BJ (cell line): ENCODE results near the gene UBIAD1. TPM values are rescaled to one million over a fixed set of nuclear protein-coding genes. Genes with fewer than 3 reads are reported as not detected.

Experiments used
- CTCF ChIA-PET: fragments of 350-600 bp; formaldehyde crosslinking; extraction: SDS; loops from one replicate; lab custom pipeline; 2021; ENCODE audit warnings: antibody characterized with exemption, inconsistent platforms; lab: Yijun Ruan, JAX
- POLR2A ChIA-PET: fragments of 300-600 bp; sonication (Branson Sonifier 250); formaldehyde crosslinking; extraction: SDS; loops from one replicate; lab custom pipeline; 2021; ENCODE audit warnings: antibody characterized with exemption; lab: Charles Lee
- DNase-seq: peaks from one replicate; pipeline ENCODE4 v3.0.0-alpha.2; 2011; ENCODE audit warnings: low read depth
- H3K27me3 ChIP-seq: 2 replicates; pipeline ENCODE4 v1.6.0; 2011; ENCODE audit warnings: low read length; ENCODE audit not compliant: control insufficient read depth, insufficient read depth
- H3K36me3 ChIP-seq: 2 replicates; pipeline ENCODE4 v1.5.1; 2011; ENCODE audit warnings: low read length; ENCODE audit not compliant: control insufficient read depth, insufficient read depth
- H3K4me3 ChIP-seq: 2 replicates; pipeline ENCODE4 v1.5.1; 2011; ENCODE audit warnings: low read depth, mild to moderate bottlenecking, control low read depth, low read length
- CTCF ChIP-seq: IDR thresholded peaks from 2 replicates; pipeline ENCODE4 v1.5.1; 2011; ENCODE audit warnings: low read depth, mild to moderate bottlenecking, control low read depth, inconsistent platforms, low read length, moderate library complexity; ENCODE audit not compliant: insufficient read depth
- polyA plus RNA-seq: library from polyadenylated mRNA; depleted of rRNA; stranded (reverse); fragments of >200 nt; gene quantifications from 2 replicates; pipeline ENCODE4 v1.2.3, GENCODE V29; 2011

UBIAD1 gene
- polyA plus RNA-seq, 1 experiment, result 16.6 TPM

GRCh38 chr1:11331036-11331944, 58.3 kb downstream of the UBIAD1 start:
- Histone ChIP-seq H3K36me3 (no peaks in the 10 kb centered on the region), H3K27me3 (no peaks in the 10 kb centered on the region), H3K4me3 (no peak overlapping the region)
- TF ChIP-seq CTCF, result no peak
- DNase-seq, result no peak
- ChIA-PET POLR2A (no interaction called here), CTCF (interaction anchor here (0.9 kb wide), 1 partner anchor 314 kb away, joined by 5 read pairs; no protein-coding TSS in a partner anchor)

- TF ChIP-seq CTCF, result no peak
- DNase-seq, result no peak
- Histone ChIP-seq H3K4me3 (no peak overlapping the region), H3K27me3 (no peaks in the 10 kb centered on the region), H3K36me3 (no peaks in the 10 kb centered on the region)
- CTCF ChIA-PET, result no interaction called here
- POLR2A ChIA-PET, result no interaction called here
Observed at GRCh38 chr1:11331945-11332546, 59.0 kb downstream of the UBIAD1 start.

GRCh38 chr1:11333631-11334030, 60.6 kb downstream of the UBIAD1 start:
- POLR2A ChIA-PET, result no interaction called here
- Histone ChIP-seq H3K27me3 (peaks cover 2% of the 10 kb centered on the region), H3K4me3 (no peak overlapping the region), H3K36me3 (no peaks in the 10 kb centered on the region)
- no peak for TF ChIP-seq CTCF
- no peak for DNase-seq
- CTCF ChIA-PET, result no interaction called here

GRCh38 chr1:11334261-11334804, 61.3 kb downstream of the UBIAD1 start:
- Histone ChIP-seq H3K36me3 (no peaks in the 10 kb centered on the region), H3K27me3 (peaks cover 6% of the 10 kb centered on the region), H3K4me3 (no peak overlapping the region)
- POLR2A ChIA-PET, result no interaction called here
- no peak for DNase-seq
- CTCF ChIA-PET, result no interaction called here
- no peak for TF ChIP-seq CTCF

- H3K4me3 ChIP-seq, result no peak overlapping the region
- DNase-seq, result no peak
- ChIA-PET CTCF (interaction anchor here (1.2 kb wide), 1 partner anchor 8 kb away, joined by 5 read pairs; no protein-coding TSS in a partner anchor), POLR2A (no interaction called here)
- no peaks in the 10 kb centered on the region for H3K36me3 ChIP-seq
- peaks cover 9% of the 10 kb centered on the region for H3K27me3 ChIP-seq
- TF ChIP-seq CTCF, result no peak
Observed at GRCh38 chr1:11334821-11335220, 61.8 kb downstream of the UBIAD1 start.
